ENCODE results near the gene KLK7. TPM values are rescaled to one million over a fixed set of nuclear protein-coding genes. Genes with fewer than 3 reads are reported as not detected.
A peak's percentile ranks its signal among the peaks of the same experiment; 100 is the strongest.

The KLK7 gene
- total RNA-seq, 1 donor from 2014 or later, result not detected

GRCh38 chr19:51018745-51019543, 35.2 kb upstream of the KLK7 start:
- Mint-ChIP-seq H3K36me3 (ENCODE audit: low read depth, unreplicated experiment) (peaks cover 6% of the 10 kb centered on the region), H3K9me3 (ENCODE audit: unreplicated experiment) (no peaks in the 10 kb centered on the region), H3K27ac (ENCODE audit: unreplicated experiment) (no peak overlapping the region), H3K4me1 (ENCODE audit: unreplicated experiment) (peaks cover 15% of the 10 kb centered on the region), H3K4me3 (ENCODE audit: unreplicated experiment) (peak overlapping the region; percentile 89), H3K27me3 (ENCODE audit: unreplicated experiment) (peaks cover 18% of the 10 kb centered on the region)
- no peak for TF ChIP-seq CTCF (IDR thresholded peaks at IDR 0.05; ENCODE audit: unreplicated experiment)
- DNase-seq (ENCODE audit: low spot score), result peak; percentile 36

- Mint-ChIP-seq H3K4me3 (ENCODE audit: unreplicated experiment) (peak overlapping the region; percentile 89), H3K4me1 (ENCODE audit: unreplicated experiment) (peaks cover 15% of the 10 kb centered on the region), H3K27ac (ENCODE audit: unreplicated experiment) (peak overlapping the region; percentile 41), H3K36me3 (ENCODE audit: low read depth, unreplicated experiment) (peaks cover 11% of the 10 kb centered on the region), H3K9me3 (ENCODE audit: unreplicated experiment) (no peaks in the 10 kb centered on the region), H3K27me3 (ENCODE audit: unreplicated experiment) (peaks cover 14% of the 10 kb centered on the region)
- TF ChIP-seq CTCF (IDR thresholded peaks at IDR 0.05; ENCODE audit: unreplicated experiment), result peak; percentile 80
- DNase-seq (ENCODE audit: low spot score), result peak; percentile 86
Observed at GRCh38 chr19:51016798-51017683, 33.3 kb upstream of the KLK7 start.

GRCh38 chr19:51015691-51016267, 32.1 kb upstream of the KLK7 start:
- Mint-ChIP-seq H3K4me1 (ENCODE audit: unreplicated experiment) (peaks cover 15% of the 10 kb centered on the region), H3K4me3 (ENCODE audit: unreplicated experiment) (peak overlapping the region; percentile 34), H3K27me3 (ENCODE audit: unreplicated experiment) (peaks cover 13% of the 10 kb centered on the region), H3K9me3 (ENCODE audit: unreplicated experiment) (no peaks in the 10 kb centered on the region), H3K36me3 (ENCODE audit: low read depth, unreplicated experiment) (peaks cover 11% of the 10 kb centered on the region), H3K27ac (ENCODE audit: unreplicated experiment) (no peak overlapping the region)
- DNase-seq (ENCODE audit: low spot score), result no peak
- no peak for TF ChIP-seq CTCF (IDR thresholded peaks at IDR 0.05; ENCODE audit: unreplicated experiment)

GRCh38 chr19:51014242-51014641, 30.5 kb upstream of the KLK7 start:
- no peak for DNase-seq (ENCODE audit: low spot score)
- Mint-ChIP-seq H3K4me3 (ENCODE audit: unreplicated experiment) (no peak overlapping the region), H3K9me3 (ENCODE audit: unreplicated experiment) (no peaks in the 10 kb centered on the region), H3K27ac (ENCODE audit: unreplicated experiment) (no peak overlapping the region), H3K4me1 (ENCODE audit: unreplicated experiment) (peaks cover 7% of the 10 kb centered on the region), H3K36me3 (ENCODE audit: low read depth, unreplicated experiment) (peaks cover 11% of the 10 kb centered on the region), H3K27me3 (ENCODE audit: unreplicated experiment) (peaks cover 11% of the 10 kb centered on the region)
- no peak for TF ChIP-seq CTCF (IDR thresholded peaks at IDR 0.05; ENCODE audit: unreplicated experiment)
